T1000 (cell line): ENCODE measurements around the gene DPF3.

Experiments used
- DNase-seq: peaks from one replicate; lab custom pipeline; 2025; ENCODE audit warnings: mixed read lengths; lab: John Stamatoyannopoulos, UW

DPF3 gene

DNA sequence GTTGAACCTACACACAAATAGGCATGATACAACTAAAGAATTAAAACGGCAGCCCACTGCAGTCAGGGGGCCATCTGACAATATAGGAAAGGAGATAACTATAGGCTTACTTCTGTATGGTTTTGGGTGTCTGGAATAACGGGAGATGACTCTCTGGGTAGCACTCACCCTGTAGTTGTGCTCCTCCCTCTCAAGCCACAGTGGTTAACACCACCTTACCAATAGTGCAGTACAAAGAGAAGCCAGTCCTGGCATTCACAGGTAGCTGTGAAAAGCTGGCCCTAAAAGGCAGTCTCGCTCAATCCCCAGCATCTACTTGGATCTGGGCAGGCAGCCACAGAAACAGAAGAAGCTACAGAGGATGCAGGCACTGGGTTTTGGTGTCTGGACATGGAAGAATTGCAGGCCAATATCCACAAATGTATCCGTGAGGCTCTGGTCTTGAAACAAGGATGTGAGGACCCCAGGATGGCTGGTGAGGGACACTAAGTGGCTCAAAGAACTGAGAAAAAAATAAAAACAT is 93.0 kb downstream of the DPF3 start:
- no peak for DNase-seq

DNA sequence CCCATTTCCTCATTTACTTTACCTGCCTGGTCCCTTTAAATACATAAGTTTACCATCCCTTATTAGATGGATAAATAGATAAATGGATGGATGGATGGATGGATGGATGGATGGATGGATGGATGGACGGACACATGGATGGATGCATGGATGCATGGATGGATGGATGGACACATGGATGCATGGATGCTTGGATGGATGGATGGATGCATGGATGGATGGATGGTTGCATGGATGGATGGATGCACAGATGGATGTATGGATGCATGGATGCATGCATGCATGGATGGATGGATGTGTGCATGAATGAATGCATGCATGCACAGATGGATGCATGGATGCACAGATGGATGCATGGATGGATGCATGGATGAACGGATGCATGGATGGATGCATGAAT is 93.6 kb downstream of the DPF3 start:
- no peak for DNase-seq

GRCh38 chr14:72796935-72797334 is 97.0 kb downstream of the DPF3 start:
- DNase-seq, result no peak

- DNase-seq, result no peak
These were observed 100.6 kb downstream of the DPF3 start for GRCh38 chr14:72793156-72793939.

DNA sequence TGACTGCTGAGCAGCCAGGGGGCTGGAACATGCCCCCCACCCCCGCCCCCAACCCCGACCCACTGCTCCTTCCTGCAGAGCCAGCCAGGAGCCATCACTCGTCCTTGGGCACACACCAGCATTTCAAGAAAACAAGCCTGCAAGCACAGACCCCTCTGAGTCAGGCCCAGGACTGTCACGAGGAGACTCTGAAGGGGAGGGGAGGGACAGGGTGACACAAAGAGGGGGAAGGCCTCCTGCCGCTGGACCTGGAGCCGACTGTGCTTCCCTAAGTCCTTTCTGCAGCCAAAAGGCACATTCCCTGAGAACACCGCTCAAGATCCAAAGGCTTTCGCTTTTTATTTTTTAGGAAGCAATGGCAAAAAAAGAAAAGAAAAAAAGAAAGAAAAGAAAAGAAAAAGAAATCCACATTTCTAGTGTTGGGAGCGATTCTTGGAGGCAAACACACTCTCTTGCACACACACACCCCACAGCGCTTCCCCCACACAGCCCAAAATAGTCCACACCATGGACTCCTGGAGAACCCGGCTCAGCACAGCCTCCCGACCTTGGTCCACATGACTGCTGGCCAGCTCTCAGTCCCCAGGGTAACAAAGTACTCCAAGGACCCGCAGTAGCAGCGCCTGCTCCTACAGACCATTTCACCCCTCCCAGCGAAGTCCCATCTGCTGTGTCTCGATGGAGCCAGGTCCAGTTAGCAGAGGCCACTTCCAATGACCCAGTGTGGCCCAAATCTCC is 101.7 kb downstream of the DPF3 start:
- DNase-seq, result no peak

DNA sequence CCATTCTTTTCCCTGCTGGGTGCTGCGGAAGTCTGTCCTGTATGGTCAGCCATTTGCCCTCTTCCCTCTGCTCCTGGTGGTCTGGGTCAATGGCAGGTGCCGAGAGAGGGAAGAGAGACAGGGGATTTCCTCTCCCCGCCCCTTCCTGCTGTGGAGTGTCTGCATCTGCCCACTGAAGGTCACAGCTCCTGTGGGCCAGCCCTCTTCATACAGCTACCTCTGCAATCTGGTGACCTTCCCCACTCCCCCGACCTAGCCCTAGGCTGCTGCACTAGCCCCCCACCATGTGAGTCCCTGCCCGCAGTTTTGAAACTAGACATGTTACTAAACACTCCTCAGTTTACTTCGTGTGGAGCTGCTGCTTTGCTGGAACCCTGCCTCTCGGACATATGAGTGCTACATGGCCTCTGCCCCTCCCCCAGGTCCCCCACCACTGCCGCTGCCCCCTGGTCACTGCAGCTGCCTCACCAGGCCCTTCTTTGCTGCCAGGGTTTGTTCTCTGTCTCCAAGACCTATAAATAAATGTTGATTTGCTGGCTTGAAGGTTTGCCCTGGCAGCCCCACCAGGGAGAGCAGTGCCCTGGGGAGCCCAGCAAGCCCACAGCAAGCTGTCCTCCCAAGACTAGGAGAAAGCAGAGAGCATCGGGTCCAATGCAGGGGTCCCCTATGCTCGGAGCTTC is 102.9 kb downstream of the DPF3 start:
- no peak for DNase-seq

- no peak for DNase-seq
These were observed 104.8 kb downstream of the DPF3 start for GRCh38 chr14:72788972-72789728.

- DNase-seq, result no peak
These were observed 105.6 kb downstream of the DPF3 start for GRCh38 chr14:72788255-72788654.

GRCh38 chr14:72787841-72788240 is 106.1 kb downstream of the DPF3 start:
- DNase-seq, result no peak

DNA sequence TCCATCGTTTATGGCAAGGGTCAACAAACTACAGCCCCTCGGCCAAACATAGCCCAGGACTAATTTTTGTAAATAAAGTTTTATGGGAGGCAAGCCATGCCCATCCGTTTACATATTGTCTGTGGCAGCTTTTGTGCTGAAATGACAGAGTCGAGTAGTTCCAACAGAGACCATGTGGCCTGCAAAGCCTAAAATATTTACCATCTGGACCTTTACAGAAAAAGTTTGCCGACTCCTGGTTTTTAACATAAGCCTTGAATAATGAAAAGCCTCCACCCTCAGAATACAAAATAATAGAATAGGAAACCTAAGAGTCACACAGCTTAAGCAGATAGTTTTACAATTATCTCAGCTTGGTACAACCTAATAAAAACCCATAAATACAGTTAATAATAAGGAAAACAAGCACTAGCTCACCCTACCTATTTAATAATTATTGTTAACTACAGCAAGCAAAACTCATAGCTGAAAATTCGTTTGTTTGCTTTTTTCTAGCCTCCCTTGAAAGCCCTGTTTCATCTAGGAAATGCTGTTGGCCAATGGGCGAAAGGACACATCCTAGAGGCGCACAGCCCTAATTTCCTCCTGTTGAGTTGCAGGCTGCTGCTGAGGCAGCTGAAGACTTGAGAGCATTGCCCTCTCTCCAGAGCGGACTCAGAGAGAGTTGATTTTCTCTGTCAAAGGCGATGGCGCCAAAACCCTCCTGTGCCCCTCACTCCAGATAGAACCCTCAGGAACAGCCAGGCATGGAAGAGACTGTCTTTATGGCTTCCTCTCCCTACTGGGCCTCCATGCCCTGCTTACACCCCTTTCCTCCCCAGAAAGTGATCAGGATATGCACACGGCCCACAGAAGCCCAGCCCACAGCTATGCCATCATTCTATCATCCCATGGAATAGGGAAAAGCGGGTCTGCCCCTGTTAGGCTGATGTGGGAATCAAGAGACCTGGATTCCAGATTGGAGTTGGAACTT is 107.2 kb downstream of the DPF3 start:
- no peak for DNase-seq

GRCh38 chr14:72783741-72784140 is 110.2 kb downstream of the DPF3 start:
- no peak for DNase-seq

DNA sequence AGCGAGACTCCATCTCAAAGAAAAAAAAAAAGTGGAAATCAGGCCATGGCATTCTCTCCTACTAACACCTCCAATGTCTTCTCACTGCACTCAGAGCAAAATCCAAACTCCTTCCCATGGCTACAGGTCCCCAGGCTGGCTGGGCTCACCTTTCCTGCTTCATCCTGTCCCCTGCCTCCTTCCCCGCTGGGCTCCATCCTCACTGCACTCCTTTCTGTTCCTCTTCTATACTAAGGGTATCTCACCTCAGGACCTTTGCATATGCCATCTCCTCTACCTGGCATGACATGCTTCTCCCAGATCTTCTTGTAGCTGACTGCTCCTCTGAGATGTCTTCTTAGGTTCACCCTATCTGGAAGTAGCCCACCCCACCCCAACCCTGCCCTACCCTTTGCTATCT is 111.1 kb downstream of the DPF3 start:
- no peak for DNase-seq

GRCh38 chr14:72781561-72782508 is 112.1 kb downstream of the DPF3 start:
- no peak for DNase-seq

GRCh38 chr14:72780751-72781150 is 113.2 kb downstream of the DPF3 start:
- DNase-seq, result no peak

GRCh38 chr14:72779679-72780078 is 114.2 kb downstream of the DPF3 start:
- DNase-seq, result no peak

- no peak for DNase-seq
These were observed 116.3 kb downstream of the DPF3 start for GRCh38 chr14:72777636-72778035.

DNA sequence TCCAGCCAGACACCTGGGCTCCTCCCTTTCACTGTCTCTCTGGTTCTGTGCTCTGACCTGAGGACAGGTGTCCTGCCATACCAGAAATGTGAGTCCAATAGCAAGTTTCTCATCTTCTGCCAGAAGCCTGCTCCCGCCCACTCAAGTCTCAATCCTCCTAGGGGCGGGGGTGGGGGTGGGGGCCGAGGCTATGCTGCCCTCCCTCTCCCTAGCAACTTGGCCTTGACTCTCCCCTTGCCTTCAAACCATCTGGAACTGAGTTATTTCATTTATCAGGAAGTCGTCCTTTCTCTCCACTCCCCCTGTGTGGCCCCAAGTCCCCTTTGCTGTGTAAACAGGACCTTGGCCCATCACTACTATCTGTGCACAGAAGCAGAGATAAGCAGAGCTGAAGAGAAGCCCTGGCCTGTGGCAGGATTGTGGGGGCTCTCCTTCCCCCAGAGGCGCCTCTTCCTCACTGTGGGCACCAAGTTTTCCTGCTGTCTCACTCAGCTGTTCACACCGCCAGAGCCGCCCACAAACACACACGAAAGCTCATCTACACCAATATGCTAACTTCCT is 117.1 kb downstream of the DPF3 start:
- DNase-seq, result no peak

DNA sequence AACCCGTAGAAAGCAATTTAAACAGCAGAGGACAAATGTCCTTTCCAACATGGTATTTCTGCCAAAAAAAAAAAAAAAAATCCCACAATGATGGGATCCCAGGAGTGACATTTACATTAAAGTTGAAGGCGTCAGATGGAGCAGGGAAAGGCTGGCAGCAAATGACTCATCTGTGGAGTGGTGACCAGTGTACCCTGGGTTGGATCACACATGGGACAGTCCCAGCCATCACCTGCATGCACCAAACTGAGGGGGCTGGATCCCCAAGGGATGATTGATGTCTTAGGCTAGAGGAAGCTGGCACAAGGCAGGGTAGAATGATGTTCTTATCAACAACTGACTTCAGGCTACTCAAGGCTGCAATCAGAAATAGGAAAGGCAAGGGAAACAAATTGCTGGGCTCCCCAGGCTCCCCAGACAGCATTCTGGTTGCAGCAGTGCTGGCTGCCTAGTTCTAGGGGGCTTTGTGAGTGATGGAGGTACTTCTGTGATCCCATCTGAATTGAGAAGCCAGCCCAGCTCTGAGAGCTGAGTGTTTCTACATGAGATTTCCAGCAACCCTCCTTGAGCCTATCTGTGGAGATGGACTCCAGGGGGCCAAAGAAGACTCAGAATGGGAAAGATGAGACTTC is 117.9 kb downstream of the DPF3 start:
- DNase-seq, result no peak
